DND-41 (cell line): ENCODE results near the gene SNAI3.

Source experiments
- CTCF ChIP-seq: IDR thresholded peaks from 2 replicates; pipeline ENCODE4 v1.5.1; 2012; ENCODE audit warnings: borderline replicate concordance, low read length, moderate library complexity, mild to moderate bottlenecking; ENCODE audit not compliant: poor library complexity, severe bottlenecking; ENCODE audit errors: extremely low read depth
- EZH2 ChIP-seq: IDR thresholded peaks from 3 replicates; pipeline ENCODE4 v1.6.1; 2012; ENCODE audit warnings: borderline replicate concordance, low read depth, mild to moderate bottlenecking, moderate library complexity, low read length, inconsistent platforms; ENCODE audit not compliant: severe bottlenecking

DNA sequence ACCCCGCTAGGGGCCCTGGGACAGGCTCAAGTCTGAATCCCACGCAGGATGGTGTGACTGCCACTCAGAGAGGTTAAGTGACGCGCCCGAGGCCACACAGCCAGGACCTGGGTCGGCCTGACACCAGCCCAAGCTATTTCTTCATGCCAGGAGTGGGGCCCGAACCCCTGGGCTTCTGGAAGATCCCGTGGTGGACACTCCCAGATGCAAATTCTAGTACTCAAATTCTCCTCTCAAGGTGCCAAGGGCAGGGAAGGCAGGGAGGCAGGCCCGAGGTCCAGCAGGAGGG, 42.7 kb downstream of the SNAI3 start:
- no peak for TF ChIP-seq CTCF
- no peak for TF ChIP-seq EZH2
